GM12878 (cell line): ENCODE measurements around the gene GRM7.

Source experiments
- CHD2 ChIP-seq: IDR thresholded peaks from 2 replicates; pipeline ENCODE4 v1.6.1; 2011; ENCODE audit warnings: low read depth, low read length, improper control_type of control experiment, borderline replicate concordance
- GABPA ChIP-seq: IDR thresholded peaks from 2 replicates; pipeline ENCODE4 v1.6.1; 2014; ENCODE audit warnings: antibody characterized with exemption, low read depth, mild to moderate bottlenecking, inconsistent platforms
- HDAC2 ChIP-seq: fragments of 200-600 bp; sonication (generic); IDR thresholded peaks from 2 replicates; pipeline ENCODE4 v1.6.1; 2017
- JUNB ChIP-seq: IDR thresholded peaks from 2 replicates; pipeline ENCODE4 v1.6.1; 2016; ENCODE audit warnings: antibody characterized with exemption, mild to moderate bottlenecking
- POLR2A ChIP-seq: IDR thresholded peaks from 2 replicates; pipeline ENCODE4 v1.6.1; 2011; ENCODE audit warnings: low read depth, mild to moderate bottlenecking, low read length
- RAD21 ChIP-seq: IDR thresholded peaks from 2 replicates; pipeline ENCODE4 v1.6.1; 2011; ENCODE audit warnings: mild to moderate bottlenecking, low read depth, low read length, moderate library complexity; ENCODE audit not compliant: insufficient read depth
- RCOR1 ChIP-seq: conservative IDR thresholded peaks from 2 replicates; pipeline ENCODE4 v1.6.1; 2012; ENCODE audit warnings: low read depth, low read length, improper control_type of control experiment
- TF ChIP-seq, protein P1 (sequence below): fragments of 450-650 bp; IDR thresholded peaks from 2 replicates; pipeline ENCODE4 v1.6.1; 2018; ENCODE audit warnings: borderline replicate concordance, mild to moderate bottlenecking; ENCODE audit not compliant: partially characterized antibody
- TF ChIP-seq, protein P2 (sequence below), 3 experiments: IDR thresholded peaks in 2 of 3; conservative IDR thresholded peaks in 1 of 3; 2 replicates each; pipeline ENCODE4 v1.5.1; 2011; ENCODE audit warnings: low read depth in 3 of 3, low read length in 3 of 3, mild to moderate bottlenecking in 3 of 3, control low read depth in 2 of 3, moderate library complexity in 2 of 3, inconsistent platforms in 1 of 3, mixed read lengths in 1 of 3; ENCODE audit not compliant: control insufficient read depth in 2 of 3, insufficient read depth in 1 of 3; ENCODE audit errors: extremely low read depth in 1 of 3

DNA sequence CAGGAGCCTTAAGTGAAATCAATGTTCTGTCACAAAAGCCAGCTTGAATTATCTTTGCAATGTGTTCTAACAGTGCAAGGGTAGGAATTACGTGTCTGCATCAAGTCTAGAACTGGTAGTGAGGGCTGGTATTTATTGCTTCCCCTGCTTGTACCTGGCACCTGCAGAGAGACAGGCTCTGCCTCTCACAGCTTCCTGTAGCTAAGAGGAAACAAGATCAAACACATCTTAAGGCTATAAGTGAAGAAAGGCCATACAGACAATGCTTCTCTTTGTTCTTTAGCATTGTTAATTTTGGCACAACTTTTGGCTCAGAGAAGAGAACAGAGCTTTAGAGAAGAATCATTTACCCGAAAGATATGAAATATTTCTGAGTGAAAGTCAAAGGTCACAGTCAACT is 479.9 kb downstream of the GRM7 start:
- TF ChIP-seq JUNB (no peak), CHD2 (no peak), GABPA (no peak), RCOR1 (no peak), POLR2A (no peak), HDAC2 (no peak), RAD21 (no peak)
- TF ChIP-seq, protein P1, sequence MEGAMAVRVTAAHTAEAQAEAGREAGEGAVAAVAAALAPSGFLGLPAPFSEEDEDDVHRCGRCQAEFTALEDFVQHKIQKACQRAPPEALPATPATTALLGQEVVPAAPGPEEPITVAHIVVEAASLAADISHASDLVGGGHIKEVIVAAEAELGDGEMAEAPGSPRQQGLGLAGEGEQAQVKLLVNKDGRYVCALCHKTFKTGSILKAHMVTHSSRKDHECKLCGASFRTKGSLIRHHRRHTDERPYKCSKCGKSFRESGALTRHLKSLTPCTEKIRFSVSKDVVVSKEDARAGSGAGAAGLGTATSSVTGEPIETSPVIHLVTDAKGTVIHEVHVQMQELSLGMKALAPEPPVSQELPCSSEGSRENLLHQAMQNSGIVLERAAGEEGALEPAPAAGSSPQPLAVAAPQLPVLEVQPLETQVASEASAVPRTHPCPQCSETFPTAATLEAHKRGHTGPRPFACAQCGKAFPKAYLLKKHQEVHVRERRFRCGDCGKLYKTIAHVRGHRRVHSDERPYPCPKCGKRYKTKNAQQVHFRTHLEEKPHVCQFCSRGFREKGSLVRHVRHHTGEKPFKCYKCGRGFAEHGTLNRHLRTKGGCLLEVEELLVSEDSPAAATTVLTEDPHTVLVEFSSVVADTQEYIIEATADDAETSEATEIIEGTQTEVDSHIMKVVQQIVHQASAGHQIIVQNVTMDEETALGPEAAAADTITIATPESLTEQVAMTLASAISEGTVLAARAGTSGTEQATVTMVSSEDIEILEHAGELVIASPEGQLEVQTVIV = no peak
- TF ChIP-seq, protein P2, sequence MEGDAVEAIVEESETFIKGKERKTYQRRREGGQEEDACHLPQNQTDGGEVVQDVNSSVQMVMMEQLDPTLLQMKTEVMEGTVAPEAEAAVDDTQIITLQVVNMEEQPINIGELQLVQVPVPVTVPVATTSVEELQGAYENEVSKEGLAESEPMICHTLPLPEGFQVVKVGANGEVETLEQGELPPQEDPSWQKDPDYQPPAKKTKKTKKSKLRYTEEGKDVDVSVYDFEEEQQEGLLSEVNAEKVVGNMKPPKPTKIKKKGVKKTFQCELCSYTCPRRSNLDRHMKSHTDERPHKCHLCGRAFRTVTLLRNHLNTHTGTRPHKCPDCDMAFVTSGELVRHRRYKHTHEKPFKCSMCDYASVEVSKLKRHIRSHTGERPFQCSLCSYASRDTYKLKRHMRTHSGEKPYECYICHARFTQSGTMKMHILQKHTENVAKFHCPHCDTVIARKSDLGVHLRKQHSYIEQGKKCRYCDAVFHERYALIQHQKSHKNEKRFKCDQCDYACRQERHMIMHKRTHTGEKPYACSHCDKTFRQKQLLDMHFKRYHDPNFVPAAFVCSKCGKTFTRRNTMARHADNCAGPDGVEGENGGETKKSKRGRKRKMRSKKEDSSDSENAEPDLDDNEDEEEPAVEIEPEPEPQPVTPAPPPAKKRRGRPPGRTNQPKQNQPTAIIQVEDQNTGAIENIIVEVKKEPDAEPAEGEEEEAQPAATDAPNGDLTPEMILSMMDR (IDR thresholded peaks at IDR 0.05 in 2 of 3, conservative IDR thresholded peaks at IDR 0.05 in 1 of 3; ENCODE audit: control insufficient read depth in 2 of 3, extremely low read depth in 1 of 3, insufficient read depth in 1 of 3, low read depth in 3 of 3, low read length in 3 of 3) = no peak
